SK-N-SH treated with all-trans-retinoic acid at 6 μM for 48 hours (cell line): Measurements from ENCODE around the gene PIMREG.

Experiments
- ARNTL ChIP-seq: fragments of 450-650 bp; formaldehyde crosslinking; IDR thresholded peaks from 2 replicates; pipeline ENCODE4 v1.5.0; 2020; ENCODE audit warnings: low read depth, mild to moderate bottlenecking, moderate library complexity, borderline replicate concordance
- ESRRG ChIP-seq: fragments of 250-450 bp; sonication (Bioruptor Pico); IDR thresholded peaks from 2 replicates; pipeline ENCODE4 v1.6.1; 2021; ENCODE audit warnings: mild to moderate bottlenecking
- GLIS3 ChIP-seq: fragments of 250-450 bp; sonication (Bioruptor Pico); IDR thresholded peaks from 2 replicates; pipeline ENCODE4 v1.5.0; 2020; ENCODE audit warnings: mild to moderate bottlenecking, moderate library complexity
- PPARA ChIP-seq: fragments of 250-450 bp; sonication (Bioruptor Pico); IDR thresholded peaks from 2 replicates; pipeline ENCODE4 v1.5.0; 2020; ENCODE audit warnings: mild to moderate bottlenecking, borderline replicate concordance
- ZC3H10 ChIP-seq: fragments of 250-450 bp; sonication (Bioruptor Pico); IDR thresholded peaks from 2 replicates; pipeline ENCODE4 v1.5.1; 2021; ENCODE audit warnings: mild to moderate bottlenecking, moderate library complexity
- ZFP30 ChIP-seq: fragments of 450-650 bp; formaldehyde crosslinking; IDR thresholded peaks from 2 replicates; pipeline ENCODE4 v1.5.0; 2022; ENCODE audit warnings: mild to moderate bottlenecking, moderate library complexity
- ZNF70 ChIP-seq: fragments of 450-650 bp; formaldehyde crosslinking; IDR thresholded peaks from 2 replicates; pipeline ENCODE4 v1.5.0; 2020; ENCODE audit warnings: mild to moderate bottlenecking, moderate library complexity
- ZNF8 ChIP-seq: fragments of 450-650 bp; formaldehyde crosslinking; IDR thresholded peaks from 2 replicates; pipeline ENCODE4 v1.5.0; 2020; ENCODE audit warnings: mild to moderate bottlenecking, moderate library complexity
- TF ChIP-seq, protein P1 (sequence below): fragments of 250-450 bp; sonication (Bioruptor Pico); IDR thresholded peaks from 2 replicates; pipeline ENCODE4 v1.8.0; 2020; ENCODE audit warnings: mild to moderate bottlenecking, moderate library complexity, borderline replicate concordance
- TF ChIP-seq, protein P2 (sequence below): fragments of 250-450 bp; sonication (Bioruptor Pico); IDR thresholded peaks from 2 replicates; pipeline ENCODE4 v1.5.0; 2020; ENCODE audit warnings: mild to moderate bottlenecking, moderate library complexity

DNA sequence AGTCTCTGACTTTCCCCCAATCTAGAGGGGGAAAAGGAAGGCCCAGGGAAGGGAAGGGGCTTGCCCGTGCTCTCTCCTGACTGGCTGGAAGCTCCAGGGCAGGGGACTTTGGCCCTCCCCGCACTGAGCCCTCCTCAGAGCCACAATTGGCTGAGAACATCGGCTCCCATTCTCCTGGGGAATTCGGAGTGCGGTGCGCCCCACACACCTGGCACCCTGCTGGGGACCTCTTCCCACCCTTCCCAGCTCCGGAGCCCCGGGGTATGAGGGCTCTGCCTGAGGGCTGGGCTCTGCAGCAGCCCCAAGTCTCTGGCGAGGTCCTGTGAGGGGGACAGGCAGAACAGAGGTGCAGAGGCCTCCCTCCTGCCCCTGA, 36.0 kb downstream of the PIMREG start:
- TF ChIP-seq ZNF8 (CRISPR knock-in tag) (no peak), ZC3H10 (CRISPR knock-in tag) (no peak), GLIS3 (no peak), PPARA (CRISPR knock-in tag) (no peak), ZNF70 (CRISPR knock-in tag) (no peak), ESRRG (no peak), ZFP30 (CRISPR knock-in tag) (no peak), ARNTL (CRISPR knock-in tag) (no peak)
- TF ChIP-seq, protein P1, sequence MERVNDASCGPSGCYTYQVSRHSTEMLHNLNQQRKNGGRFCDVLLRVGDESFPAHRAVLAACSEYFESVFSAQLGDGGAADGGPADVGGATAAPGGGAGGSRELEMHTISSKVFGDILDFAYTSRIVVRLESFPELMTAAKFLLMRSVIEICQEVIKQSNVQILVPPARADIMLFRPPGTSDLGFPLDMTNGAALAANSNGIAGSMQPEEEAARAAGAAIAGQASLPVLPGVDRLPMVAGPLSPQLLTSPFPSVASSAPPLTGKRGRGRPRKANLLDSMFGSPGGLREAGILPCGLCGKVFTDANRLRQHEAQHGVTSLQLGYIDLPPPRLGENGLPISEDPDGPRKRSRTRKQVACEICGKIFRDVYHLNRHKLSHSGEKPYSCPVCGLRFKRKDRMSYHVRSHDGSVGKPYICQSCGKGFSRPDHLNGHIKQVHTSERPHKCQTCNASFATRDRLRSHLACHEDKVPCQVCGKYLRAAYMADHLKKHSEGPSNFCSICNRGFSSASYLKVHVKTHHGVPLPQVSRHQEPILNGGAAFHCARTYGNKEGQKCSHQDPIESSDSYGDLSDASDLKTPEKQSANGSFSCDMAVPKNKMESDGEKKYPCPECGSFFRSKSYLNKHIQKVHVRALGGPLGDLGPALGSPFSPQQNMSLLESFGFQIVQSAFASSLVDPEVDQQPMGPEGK (CRISPR knock-in tag), result no peak
- TF ChIP-seq, protein P2, sequence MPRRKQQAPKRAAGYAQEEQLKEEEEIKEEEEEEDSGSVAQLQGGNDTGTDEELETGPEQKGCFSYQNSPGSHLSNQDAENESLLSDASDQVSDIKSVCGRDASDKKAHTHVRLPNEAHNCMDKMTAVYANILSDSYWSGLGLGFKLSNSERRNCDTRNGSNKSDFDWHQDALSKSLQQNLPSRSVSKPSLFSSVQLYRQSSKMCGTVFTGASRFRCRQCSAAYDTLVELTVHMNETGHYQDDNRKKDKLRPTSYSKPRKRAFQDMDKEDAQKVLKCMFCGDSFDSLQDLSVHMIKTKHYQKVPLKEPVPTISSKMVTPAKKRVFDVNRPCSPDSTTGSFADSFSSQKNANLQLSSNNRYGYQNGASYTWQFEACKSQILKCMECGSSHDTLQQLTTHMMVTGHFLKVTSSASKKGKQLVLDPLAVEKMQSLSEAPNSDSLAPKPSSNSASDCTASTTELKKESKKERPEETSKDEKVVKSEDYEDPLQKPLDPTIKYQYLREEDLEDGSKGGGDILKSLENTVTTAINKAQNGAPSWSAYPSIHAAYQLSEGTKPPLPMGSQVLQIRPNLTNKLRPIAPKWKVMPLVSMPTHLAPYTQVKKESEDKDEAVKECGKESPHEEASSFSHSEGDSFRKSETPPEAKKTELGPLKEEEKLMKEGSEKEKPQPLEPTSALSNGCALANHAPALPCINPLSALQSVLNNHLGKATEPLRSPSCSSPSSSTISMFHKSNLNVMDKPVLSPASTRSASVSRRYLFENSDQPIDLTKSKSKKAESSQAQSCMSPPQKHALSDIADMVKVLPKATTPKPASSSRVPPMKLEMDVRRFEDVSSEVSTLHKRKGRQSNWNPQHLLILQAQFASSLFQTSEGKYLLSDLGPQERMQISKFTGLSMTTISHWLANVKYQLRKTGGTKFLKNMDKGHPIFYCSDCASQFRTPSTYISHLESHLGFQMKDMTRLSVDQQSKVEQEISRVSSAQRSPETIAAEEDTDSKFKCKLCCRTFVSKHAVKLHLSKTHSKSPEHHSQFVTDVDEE, result no peak
